ENCODE data around the gene BCL2.
A peak's percentile ranks its signal among the peaks of the same experiment; 100 is the strongest.

The BCL2 gene

GRCh38 chr18:63105636-63106316 is 213.8 kb downstream of the BCL2 start:
- DNase-seq, result no peak

DNA sequence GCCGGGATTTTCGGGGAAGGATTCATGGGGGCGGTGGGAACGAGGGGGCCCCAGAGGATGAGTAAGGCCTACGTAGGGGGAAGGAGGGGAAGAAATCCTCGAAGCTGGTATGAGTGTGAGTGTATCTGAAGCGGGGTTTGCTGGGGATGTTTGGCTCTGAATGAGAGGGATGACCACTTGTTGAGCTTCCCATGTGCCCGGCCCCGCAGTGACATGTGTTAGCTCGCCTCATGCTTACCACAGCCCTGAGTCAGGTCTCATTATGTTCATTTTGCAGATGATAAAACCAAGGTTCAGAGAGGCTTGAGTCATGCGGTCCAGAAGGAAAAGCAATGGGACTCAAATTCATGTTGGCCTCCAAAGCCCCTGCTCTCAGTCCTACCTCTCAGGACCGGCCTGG is 214.7 kb downstream of the BCL2 start:
- DNase-seq, result no peak

GRCh38 chr18:63102941-63103744 is 216.4 kb downstream of the BCL2 start:
- DNase-seq, result no peak

DNA sequence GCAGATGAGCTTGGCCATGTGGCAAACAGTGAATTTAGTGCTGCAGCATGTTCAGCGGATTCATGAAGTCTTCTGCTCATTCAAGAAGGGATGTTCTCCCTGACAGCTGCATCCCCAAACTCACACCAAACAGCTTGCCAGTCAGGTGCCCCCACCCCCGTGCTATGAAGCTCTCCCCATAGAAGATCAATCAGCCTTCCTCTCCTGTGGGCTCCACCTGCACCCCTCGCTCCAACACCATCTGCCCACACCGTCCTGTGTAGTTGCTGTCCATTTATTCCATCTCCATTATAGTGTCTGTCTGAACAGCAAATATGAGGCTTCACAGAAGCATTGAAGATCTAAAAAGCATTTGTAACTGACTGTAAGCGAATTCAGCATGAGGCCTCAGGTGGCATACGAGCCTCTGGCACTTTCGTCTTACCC is 218.9 kb downstream of the BCL2 start:
- DNase-seq, result no peak

DNA sequence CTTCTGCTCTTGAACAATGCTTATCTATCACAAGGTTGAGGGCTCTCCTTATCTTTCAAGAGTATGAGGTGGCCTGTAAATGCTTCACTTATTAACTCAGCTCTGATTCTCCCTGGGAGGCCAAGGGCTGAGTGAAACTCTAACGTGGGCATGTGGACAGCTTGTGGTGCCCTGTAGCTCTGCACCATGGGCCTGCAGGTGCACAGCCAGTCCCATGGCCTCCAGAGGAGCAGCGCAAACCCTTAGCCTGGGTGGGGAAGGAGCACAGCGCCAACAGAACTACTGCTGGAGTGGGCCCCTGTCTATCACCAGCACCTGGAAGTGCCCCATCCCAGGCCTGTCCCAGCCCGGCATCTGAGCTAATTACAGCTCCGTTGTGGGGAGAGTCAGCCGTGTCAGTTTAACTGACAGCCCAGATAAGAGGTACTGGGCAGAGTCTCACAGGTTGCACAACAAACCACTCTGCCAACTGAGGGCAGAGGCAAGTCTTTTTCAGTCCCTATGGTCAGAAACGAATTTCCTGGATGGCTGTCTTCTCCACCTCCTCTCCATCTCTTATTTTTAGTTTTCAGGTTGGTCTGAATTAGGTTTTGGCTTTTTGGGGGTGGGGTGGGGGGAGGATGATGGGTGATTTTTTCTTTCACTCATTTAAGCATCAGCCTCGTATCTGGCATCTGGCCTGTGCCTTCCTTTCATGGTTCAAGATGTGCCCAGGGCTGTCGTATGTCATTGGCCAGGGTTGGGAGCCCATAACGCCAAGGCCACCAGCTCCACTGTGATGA is 219.5 kb downstream of the BCL2 start:
- no peak for DNase-seq

DNA sequence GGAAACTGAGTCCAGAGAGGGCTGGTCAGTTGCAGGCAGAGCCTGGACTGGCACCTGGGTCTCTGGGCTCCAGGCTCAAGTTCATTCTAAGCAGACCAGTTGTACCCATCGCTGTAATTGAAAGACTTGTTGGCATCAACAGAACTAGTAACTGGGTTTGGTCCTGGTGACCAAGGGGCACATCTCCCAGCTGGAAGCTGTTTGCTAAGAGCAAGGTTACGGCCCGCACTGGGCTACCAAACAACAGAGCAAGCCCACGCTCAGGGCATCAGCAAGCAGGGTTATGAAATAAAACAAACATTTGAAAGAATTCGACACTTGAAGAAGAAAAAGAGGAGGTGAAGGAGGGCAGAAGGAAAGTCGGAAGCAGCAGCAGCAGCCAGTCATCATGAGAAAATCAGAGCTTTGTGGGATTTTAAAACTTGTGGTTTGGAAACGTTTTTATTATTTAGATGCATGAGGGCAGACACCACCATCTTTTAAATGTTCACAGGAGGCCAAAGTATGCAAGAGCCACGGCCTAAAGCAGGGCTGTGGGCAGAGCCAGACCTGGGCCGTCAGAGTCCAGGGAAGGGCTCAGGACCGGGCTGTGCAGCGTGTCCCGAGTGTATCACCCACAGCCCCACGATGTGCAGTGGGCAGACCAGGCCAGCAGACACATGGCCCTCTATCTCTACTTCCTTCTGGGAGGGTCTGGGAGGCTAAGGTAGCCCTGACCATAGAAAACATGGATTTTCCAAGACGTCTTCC is 220.3 kb downstream of the BCL2 start:
- no peak for DNase-seq

- DNase-seq, result no peak
These were observed 221.3 kb downstream of the BCL2 start for GRCh38 chr18:63098018-63098981.

DNA sequence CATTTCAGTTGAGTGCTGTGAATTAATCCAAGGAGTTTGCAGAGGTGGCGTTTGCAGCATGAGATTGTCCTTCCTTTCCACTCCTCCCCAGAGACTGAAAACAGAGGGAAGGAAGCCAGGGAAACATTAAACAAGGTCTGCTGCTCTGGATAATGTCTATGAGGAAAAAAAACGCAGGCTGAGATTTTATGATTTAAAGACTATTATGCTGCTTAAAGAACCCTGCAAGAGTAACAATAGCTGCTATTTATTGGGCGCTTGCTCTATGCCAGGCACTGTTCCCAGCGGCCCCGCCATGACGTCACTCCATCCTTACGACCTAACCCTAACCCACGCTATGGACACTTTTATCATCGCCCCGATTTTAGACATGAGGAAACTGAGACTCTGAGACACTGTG is 222.4 kb downstream of the BCL2 start:
- peak in 1 of 2 donors; percentile 2 for DNase-seq

GRCh38 chr18:63096327-63096874 is 223.2 kb downstream of the BCL2 start:
- DNase-seq, result no peak

GRCh38 chr18:63095768-63096167 is 223.8 kb downstream of the BCL2 start:
- DNase-seq, result no peak

DNA sequence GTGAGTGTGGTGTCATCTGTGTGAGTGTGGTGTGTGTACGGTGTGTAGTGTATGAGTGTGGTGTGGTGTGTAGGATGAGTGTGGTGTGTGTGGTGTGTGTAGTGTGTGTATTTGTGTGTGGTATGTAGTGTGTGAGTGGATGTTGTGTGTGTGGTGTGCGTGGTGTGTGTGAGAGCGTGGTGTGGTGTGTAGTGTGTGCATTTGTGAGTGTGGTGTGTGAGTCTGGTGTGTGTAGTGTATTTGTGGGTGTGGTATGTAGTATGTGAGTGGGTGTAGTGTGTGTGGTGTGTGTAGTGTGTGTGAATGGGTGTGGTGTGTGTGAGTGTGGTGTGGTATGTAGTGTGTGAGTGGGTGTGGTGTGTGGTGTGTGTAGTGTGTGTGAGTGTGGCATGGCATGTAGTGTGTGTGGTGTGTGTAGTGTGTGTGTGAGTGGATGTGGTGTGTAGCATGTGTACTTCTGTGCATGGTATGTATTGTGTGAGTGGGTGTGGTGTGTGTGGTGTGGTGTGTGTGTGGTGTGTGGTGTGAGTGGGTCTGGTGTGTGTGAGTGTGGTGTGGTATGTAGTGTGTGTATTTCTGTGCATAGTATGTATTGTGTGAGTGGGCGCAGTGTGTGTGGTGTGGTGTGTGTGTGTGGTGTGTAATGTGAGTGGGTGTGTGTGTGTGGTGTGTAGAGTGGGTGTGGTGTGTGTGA is 227.8 kb downstream of the BCL2 start:
- DNase-seq, result no peak

DNA sequence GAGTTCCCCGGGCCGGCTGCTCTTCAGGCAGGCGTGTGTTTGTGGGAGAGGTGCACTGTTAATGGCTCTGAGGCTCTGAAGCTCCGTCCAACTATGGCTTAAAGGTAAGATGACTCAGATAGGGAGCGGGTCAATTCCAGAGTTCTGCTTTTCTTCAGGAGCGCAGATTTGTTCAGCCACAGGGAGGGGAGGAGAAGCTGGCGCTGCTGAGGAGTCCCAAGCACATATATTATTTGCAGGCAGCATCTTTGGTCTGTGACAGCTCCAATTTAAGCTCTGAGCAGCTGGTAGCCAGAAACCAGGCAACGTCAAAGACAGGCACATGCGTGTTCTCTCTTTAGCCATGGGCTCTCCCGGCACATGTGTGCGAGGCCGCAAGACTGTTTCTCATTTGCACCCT is 229.2 kb downstream of the BCL2 start:
- DNase-seq, result no peak

DNA sequence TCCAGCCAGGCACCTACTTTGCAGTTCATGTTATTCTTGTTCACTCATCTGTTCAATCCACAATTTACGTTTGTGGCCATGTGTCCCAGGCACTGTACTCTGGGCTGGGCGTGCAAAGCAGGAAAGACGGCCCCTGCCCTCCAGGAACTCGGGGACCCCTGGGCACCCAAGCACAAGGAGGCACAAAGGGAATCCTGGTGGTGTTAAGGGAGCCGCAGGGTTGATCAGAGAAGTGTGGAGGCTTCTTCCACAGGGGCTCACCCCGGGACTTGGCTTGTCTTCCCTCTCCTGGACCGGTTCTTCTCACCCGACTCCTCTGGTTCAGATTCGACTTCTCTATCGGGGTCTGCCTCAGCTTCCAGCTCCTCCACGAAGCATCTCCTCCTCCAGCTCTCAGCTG is 230.5 kb downstream of the BCL2 start:
- no peak for DNase-seq

- DNase-seq, result no peak
These were observed 231.3 kb downstream of the BCL2 start for GRCh38 chr18:63088262-63088661.

GRCh38 chr18:63087421-63088230 is 231.9 kb downstream of the BCL2 start:
- no peak for DNase-seq

GRCh38 chr18:63085611-63086010 is 234.0 kb downstream of the BCL2 start:
- no peak for DNase-seq

DNA sequence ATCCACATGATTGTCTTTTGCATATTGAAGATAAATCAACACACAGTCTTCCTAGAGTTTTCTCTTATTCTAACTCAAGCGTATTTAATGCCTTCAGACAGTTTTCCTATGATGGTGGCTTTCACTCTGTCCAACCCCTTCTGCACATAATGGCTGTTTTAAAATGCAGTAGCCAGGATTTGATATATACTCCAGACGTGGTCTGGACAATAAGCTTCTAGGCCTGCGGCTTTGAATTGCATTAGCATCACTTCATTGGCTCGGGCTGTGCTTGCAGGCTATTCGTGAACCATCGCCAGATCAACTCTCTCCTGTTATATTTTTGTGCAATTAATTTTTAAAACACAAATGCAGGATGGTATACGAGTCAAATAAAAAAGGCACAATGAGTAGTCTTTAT is 235.3 kb downstream of the BCL2 start:
- DNase-seq, result no peak

GRCh38 chr18:63083555-63083954 is 236.0 kb downstream of the BCL2 start:
- no peak for DNase-seq

DNA sequence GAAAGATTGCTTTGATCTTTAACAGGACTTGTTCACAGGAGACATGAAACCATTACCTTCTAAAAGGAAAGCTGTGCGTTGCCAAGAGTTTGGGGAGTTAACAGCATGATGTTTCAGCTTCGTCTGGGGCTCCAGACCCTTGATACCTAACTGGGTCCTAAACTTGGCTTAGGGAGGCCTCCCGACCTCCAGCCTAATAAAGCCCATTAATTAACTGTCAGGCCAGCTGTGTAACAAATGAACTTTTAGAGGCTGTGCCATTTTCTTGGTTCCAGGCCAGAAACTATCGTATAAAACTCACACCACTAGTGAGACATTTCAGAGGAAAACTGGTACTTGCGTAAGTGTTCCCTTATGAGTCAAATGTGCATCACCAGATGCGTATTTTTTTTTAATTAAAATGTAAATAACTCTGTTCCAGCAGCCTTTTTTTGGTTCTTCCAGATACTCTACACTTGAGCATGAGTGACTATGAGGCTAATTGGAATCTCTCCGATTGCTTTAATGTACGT is 236.5 kb downstream of the BCL2 start:
- no peak for DNase-seq

Data from hippocampal formation (tissue), 2 donors.